Mesenchymal stem cell (in vitro differentiated cells and primary cell): ENCODE results near the gene FGFRL1.
A peak's percentile ranks its signal among the peaks of the same experiment; 100 is the strongest.

Experiments used
- DNase-seq: peaks from one replicate; pipeline ENCODE4 v3.0.0-alpha.2; 2013
- H2AFZ ChIP-seq: one replicate; pipeline ENCODE4 v1.6.1; 2013; ENCODE audit warnings: low read depth, mild to moderate bottlenecking, control low read depth, inconsistent platforms, low read length, moderate library complexity
- H2AK5ac ChIP-seq: 2 replicates; pipeline ENCODE4 v1.6.1; 2013; ENCODE audit warnings: low read length, moderate library complexity, mild to moderate bottlenecking, inconsistent platforms; ENCODE audit not compliant: severe bottlenecking
- H2BK120ac ChIP-seq: one replicate; pipeline ENCODE4 v1.6.1; 2013; ENCODE audit warnings: low read depth, mild to moderate bottlenecking, inconsistent platforms, low read length, moderate library complexity
- H2BK12ac ChIP-seq, 2 experiments: one replicate each; pipeline ENCODE4 v1.6.1; 2013; ENCODE audit warnings: inconsistent platforms in 2 of 2, low read length in 2 of 2, mild to moderate bottlenecking in 2 of 2, moderate library complexity in 2 of 2, control low read depth in 1 of 2
- H2BK15ac ChIP-seq: one replicate; pipeline ENCODE4 v1.6.1; 2013; ENCODE audit warnings: mild to moderate bottlenecking, low read depth, inconsistent platforms; ENCODE audit not compliant: poor library complexity, severe bottlenecking
- H2BK5ac ChIP-seq: 2 replicates; pipeline ENCODE4 v1.6.1; 2013; ENCODE audit warnings: low read depth, mild to moderate bottlenecking, low read length, control low read depth, inconsistent platforms; ENCODE audit not compliant: poor library complexity, severe bottlenecking
- H3K14ac ChIP-seq, 2 experiments: one replicate each; pipeline ENCODE4 v1.6.1; 2013; ENCODE audit warnings: inconsistent platforms in 2 of 2, low read length in 2 of 2, control low read depth in 1 of 2, mild to moderate bottlenecking in 1 of 2, moderate library complexity in 1 of 2
- H3K18ac ChIP-seq, 2 experiments: one replicate each; pipeline ENCODE4 v1.6.1; 2013; ENCODE audit warnings: inconsistent platforms in 2 of 2, low read length in 2 of 2, control low read depth in 1 of 2, low read depth in 1 of 2, mild to moderate bottlenecking in 1 of 2
- H3K23ac ChIP-seq, 2 experiments: one replicate each; pipeline ENCODE4 v1.6.1; 2013; ENCODE audit warnings: inconsistent platforms in 2 of 2, low read length in 2 of 2, mild to moderate bottlenecking in 2 of 2, moderate library complexity in 2 of 2, control low read depth in 1 of 2
- H3K27ac ChIP-seq: 2 replicates; pipeline ENCODE4 v1.5.1; 2013; ENCODE audit warnings: mild to moderate bottlenecking, moderate library complexity, low read length, control low read depth, inconsistent platforms; ENCODE audit not compliant: poor library complexity, severe bottlenecking
- H3K27me3 ChIP-seq, 2 experiments: 2 replicates each; pipeline versions ENCODE4 v1.6.1 to v1.7.0; 2013; ENCODE audit warnings: low read length in 2 of 2, mild to moderate bottlenecking in 2 of 2, moderate library complexity in 2 of 2, control low read depth in 1 of 2, inconsistent platforms in 1 of 2; ENCODE audit not compliant: control insufficient read depth in 1 of 2, insufficient read depth in 1 of 2
- H3K36me3 ChIP-seq, 2 experiments: 2 replicates each; pipeline versions ENCODE4 v1.6.1 to v1.7.0; 2013; ENCODE audit warnings: low read length in 2 of 2, control low read depth in 1 of 2, inconsistent platforms in 1 of 2, low read depth in 1 of 2, mild to moderate bottlenecking in 1 of 2; ENCODE audit not compliant: insufficient read depth in 2 of 2, control insufficient read depth in 1 of 2
- H3K4ac ChIP-seq, 2 experiments: one replicate each; pipeline ENCODE4 v1.6.1; 2013; ENCODE audit warnings: inconsistent platforms in 2 of 2, low read length in 2 of 2, mild to moderate bottlenecking in 2 of 2, moderate library complexity in 2 of 2, control low read depth in 1 of 2, low read depth in 1 of 2
- H3K4me1 ChIP-seq: 2 replicates; pipeline ENCODE4 v1.6.1; 2013; ENCODE audit warnings: low read depth, low read length, control low read depth; ENCODE audit not compliant: control insufficient read depth, insufficient read depth
- H3K4me2 ChIP-seq: 2 replicates; pipeline ENCODE4 v1.6.1; 2013; ENCODE audit warnings: low read length, mild to moderate bottlenecking, inconsistent platforms; ENCODE audit not compliant: poor library complexity, severe bottlenecking
- H3K4me3 ChIP-seq, 2 experiments: 2 replicates each; pipeline versions ENCODE4 v1.5.1 to v1.7.0; 2013; ENCODE audit warnings: low read length in 2 of 2, mild to moderate bottlenecking in 2 of 2, control low read depth in 1 of 2, low read depth in 1 of 2; ENCODE audit not compliant: insufficient read depth in 1 of 2
- H3K79me1 ChIP-seq: replicated peaks from 2 replicates; pipeline ENCODE4 v1.6.1; 2013; ENCODE audit warnings: mild to moderate bottlenecking, control low read depth, low read length, inconsistent platforms; ENCODE audit not compliant: poor library complexity, severe bottlenecking
- H3K9ac ChIP-seq: 2 replicates; pipeline ENCODE4 v1.7.0; 2013; ENCODE audit warnings: mild to moderate bottlenecking, low read length, moderate library complexity
- H3K9me3 ChIP-seq: 2 replicates; pipeline ENCODE4 v1.7.0; 2013; ENCODE audit warnings: mild to moderate bottlenecking, low read length; ENCODE audit not compliant: control insufficient read depth
- H4K8ac ChIP-seq: one replicate; pipeline ENCODE4 v1.6.1; 2013; ENCODE audit warnings: inconsistent platforms, mild to moderate bottlenecking, low read length, moderate library complexity
- H4K91ac ChIP-seq: one replicate; pipeline ENCODE4 v1.6.1; 2013; ENCODE audit warnings: mild to moderate bottlenecking, low read length, inconsistent platforms
- WGBS: methylation state at CpG from one replicate; pipeline ENCODE4 v1.1.7; 2013; ENCODE audit warnings: mixed read lengths; 5-methylcytosine and 5-hydroxymethylcytosine counted together

Gene FGFRL1

DNA sequence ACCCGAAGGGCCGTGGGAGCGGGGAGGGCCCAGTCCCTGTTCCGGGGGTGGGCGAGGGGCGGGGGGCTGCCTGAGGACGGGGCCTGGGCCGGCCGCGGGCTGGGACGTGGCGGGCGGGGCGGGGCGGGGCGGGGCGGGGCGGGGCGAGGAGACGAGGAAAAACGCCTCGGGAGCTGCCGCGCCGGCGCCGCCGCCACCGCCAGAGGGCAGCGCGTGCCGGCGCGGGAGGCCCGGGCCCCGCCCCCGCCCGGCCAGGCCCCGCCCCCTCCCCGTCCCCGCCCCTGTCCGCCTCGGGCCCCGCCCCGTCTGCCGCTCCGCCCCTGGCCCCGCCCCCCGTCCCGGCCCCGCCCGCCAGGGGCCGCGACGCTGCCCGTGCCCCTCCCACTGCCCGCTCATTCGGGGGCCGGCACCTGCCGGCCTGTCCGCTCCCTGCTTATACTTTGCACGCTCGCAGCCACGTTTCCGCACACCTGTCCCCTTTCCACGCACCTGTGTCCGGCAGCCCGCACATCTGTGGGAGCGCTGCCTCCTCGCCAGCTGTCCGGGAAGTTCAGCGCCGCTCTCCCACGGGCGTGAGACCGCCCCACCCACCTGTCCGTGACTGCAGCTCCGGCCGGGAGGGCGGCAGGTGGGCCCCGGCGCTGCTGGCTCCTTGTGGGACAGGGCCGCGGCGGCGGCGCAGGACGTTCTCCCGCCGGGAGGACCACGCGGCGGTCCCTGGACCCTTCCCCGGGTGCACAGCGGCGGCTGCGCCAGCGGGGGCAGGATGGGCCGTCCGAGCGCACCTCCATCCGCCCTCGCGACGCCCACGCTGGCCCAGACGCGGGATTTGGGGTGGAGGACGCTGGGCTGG, 1.7 kb upstream of the FGFRL1 start:
- H2BK12ac ChIP-seq: peak overlapping the region; percentile 67 to 91
- H2BK5ac ChIP-seq: no peak overlapping the region
- H2AFZ ChIP-seq: peak overlapping the region; percentile 88
- H3K4me1 ChIP-seq: peaks cover 45% of the 10 kb centered on the region
- H3K27me3 ChIP-seq: peaks cover 32 to 39% of the 10 kb centered on the region in 2 experiments
- no peak overlapping the region for H3K23ac ChIP-seq
- peak overlapping the region; percentile 74 for H2BK120ac ChIP-seq
- peak overlapping the region; percentile 98 for H3K4me2 ChIP-seq
- H3K9ac ChIP-seq: peak overlapping the region; percentile 78
- H3K79me1 ChIP-seq: peaks cover 21% of the 10 kb centered on the region
- H3K9me3 ChIP-seq: peaks cover 6% of the 10 kb centered on the region
- H4K91ac ChIP-seq: peak overlapping the region; percentile 0
- H3K4me3 ChIP-seq: peak overlapping the region; percentile 60 to 85
- peak overlapping the region in 1 of 2 experiments; percentile 83 for H3K4ac ChIP-seq
- no peak overlapping the region for H2AK5ac ChIP-seq
- DNase-seq: peak; percentile 53
- peak overlapping the region in 1 of 2 experiments; percentile 64 for H3K14ac ChIP-seq
- H3K27ac ChIP-seq: no peak overlapping the region
- 1% methylated on average over 51 of the region's 109 CpGs for whole genome bisulfite sequencing
- peaks cover 3 to 25% of the 10 kb centered on the region in 2 experiments for H3K36me3 ChIP-seq
- peak overlapping the region; percentile 46 for H2BK15ac ChIP-seq
- H4K8ac ChIP-seq: peak overlapping the region; percentile 27
- H3K18ac ChIP-seq: peak overlapping the region; percentile 52 to 81

DNA sequence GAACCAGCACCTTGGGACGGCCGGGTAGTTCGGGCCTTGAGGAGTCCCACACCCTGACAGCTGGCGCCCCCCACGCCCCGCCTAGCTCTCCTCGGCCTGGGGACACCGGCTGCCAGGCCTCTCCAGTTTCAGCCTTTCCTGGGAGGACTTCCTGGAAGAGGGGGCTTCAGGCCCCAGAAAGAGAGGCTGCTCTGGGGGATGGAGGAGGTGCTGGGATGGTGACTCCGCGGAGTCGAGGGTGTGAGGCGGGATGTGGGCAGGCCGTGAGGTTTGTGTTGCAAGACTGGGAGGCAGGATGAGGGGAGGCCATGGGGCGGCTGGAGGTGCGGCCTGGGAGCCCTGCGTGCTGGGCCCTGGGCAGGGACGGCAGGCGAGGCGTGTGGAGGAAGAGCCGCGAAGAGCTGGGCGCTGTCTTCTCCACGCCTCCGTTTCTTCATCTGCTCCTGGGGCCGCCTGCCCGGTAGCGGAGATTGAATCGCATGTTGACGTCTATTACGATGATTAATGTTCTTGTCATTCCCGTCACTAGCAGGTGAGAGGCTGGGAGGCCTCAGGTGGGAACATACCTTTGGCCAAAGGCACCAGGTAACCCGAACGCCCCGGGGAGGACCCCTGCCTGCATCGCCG, 918 bp upstream of the FGFRL1 start:
- Histone ChIP-seq H2BK5ac (no peak overlapping the region), H2BK15ac (peak overlapping the region; percentile 95), H3K27ac (no peak overlapping the region), H3K36me3 (peaks cover 3 to 32% of the 10 kb centered on the region in 2 experiments), H2AK5ac (no peak overlapping the region), H3K18ac (peak overlapping the region in 1 of 2 experiments; percentile 81), H4K8ac (no peak overlapping the region), H3K4ac (peak overlapping the region in 1 of 2 experiments; percentile 67), H2AFZ (peak overlapping the region; percentile 88), H4K91ac (no peak overlapping the region), H3K23ac (peak overlapping the region in 1 of 2 experiments; percentile 74), H3K79me1 (peaks cover 28% of the 10 kb centered on the region), H3K4me3 (peak overlapping the region in 1 of 2 experiments; percentile 75), H3K27me3 (peaks cover 25 to 32% of the 10 kb centered on the region in 2 experiments), H3K4me1 (peaks cover 51% of the 10 kb centered on the region), H2BK120ac (no peak overlapping the region), H3K9ac (peak overlapping the region; percentile 61), H3K9me3 (peaks cover 6% of the 10 kb centered on the region), H2BK12ac (peak overlapping the region in 1 of 2 experiments; percentile 88), H3K4me2 (peak overlapping the region; percentile 98), H3K14ac (peak overlapping the region in 1 of 2 experiments; percentile 64)
- DNase-seq: peak; percentile 93
- WGBS: 13% methylated on average over 26 of the region's 36 CpGs

DNA sequence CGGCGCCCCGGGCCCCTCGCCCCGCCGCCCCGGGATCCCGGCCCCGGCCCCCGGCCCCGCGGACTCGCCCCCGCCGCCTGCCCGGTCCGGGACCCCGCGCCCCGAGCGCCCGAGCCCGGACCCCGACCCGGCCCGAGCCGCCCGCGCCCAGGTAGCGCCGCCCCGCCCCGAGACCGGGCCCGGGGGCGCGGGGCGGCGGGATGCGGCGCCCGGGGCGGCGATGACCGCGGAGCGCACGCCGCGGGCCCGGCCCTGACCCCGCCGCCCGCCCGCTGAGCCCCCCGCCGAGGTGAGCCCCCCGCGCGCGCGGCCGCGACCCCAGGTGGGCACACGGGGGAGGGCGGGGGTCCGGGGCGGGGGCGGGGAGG, 224 bp downstream of the FGFRL1 start:
- 0% methylated on average over 19 of the region's 69 CpGs for WGBS
- DNase-seq: no peak
- peaks cover 22 to 24% of the 10 kb centered on the region in 2 experiments for H3K27me3 ChIP-seq

More for the DNA sequence above, 224 bp downstream of the FGFRL1 start:
- peaks cover 59% of the 10 kb centered on the region for H3K4me1 ChIP-seq
- peaks cover 4% of the 10 kb centered on the region for H3K9me3 ChIP-seq
- H2BK120ac ChIP-seq: peak overlapping the region; percentile 92
- no peak overlapping the region for H2BK12ac ChIP-seq
- no peak overlapping the region for H3K14ac ChIP-seq
- peaks cover 3 to 43% of the 10 kb centered on the region in 2 experiments for H3K36me3 ChIP-seq
- H3K9ac ChIP-seq: no peak overlapping the region
- no peak overlapping the region for H2AK5ac ChIP-seq
- no peak overlapping the region for H3K23ac ChIP-seq
- no peak overlapping the region for H3K18ac ChIP-seq
- H3K4me2 ChIP-seq: no peak overlapping the region
- H3K79me1 ChIP-seq: peaks cover 36% of the 10 kb centered on the region
- no peak overlapping the region for H2BK5ac ChIP-seq
- H3K4me3 ChIP-seq: peak overlapping the region in 1 of 2 experiments; percentile 73
- no peak overlapping the region for H4K91ac ChIP-seq
- H4K8ac ChIP-seq: no peak overlapping the region
- no peak overlapping the region for H2BK15ac ChIP-seq
- H3K27ac ChIP-seq: no peak overlapping the region
- no peak overlapping the region for H3K4ac ChIP-seq
- H2AFZ ChIP-seq: no peak overlapping the region
